Gastrocnemius medialis (tissue), 4 donors: Measurements from ENCODE around the gene HSPB6. TPM values are rescaled to one million over a fixed set of nuclear protein-coding genes. Genes with fewer than 3 reads are reported as not detected.

ENCODE experiments used
- ATAC-seq, 2 donors: fragments of 150-250 bp; one replicate each; pipeline ENCODE4 v1.9.1; 2016
- DNase-seq, 2 donors: peaks; one replicate each; pipeline ENCODE4 v3.0.0-alpha.2; 2019
- H3K27ac ChIP-seq, 4 donors: fragments of 200-600 bp; sonication (generic); 1 replicate in 1 of 4; 2 replicates in 3 of 4; pipeline ENCODE4 v1.5.1; 2016 to 2018; ENCODE audit warnings: mild to moderate bottlenecking in 2 of 4, moderate library complexity in 1 of 4
- H3K27me3 ChIP-seq, 3 donors: fragments of 200-600 bp; sonication (generic) in 2 of 3; 1 replicate in 1 of 3; 2 replicates in 2 of 3; pipeline versions ENCODE4 v1.5.1 to v1.6.0; 2016 to 2019; ENCODE audit warnings: mild to moderate bottlenecking in 1 of 3, moderate library complexity in 1 of 3
- H3K36me3 ChIP-seq, 2 donors: fragments of 200-600 bp; sonication (generic) in 1 of 2; one replicate each; pipeline ENCODE4 v1.5.1; 2017 to 2018
- H3K4me1 ChIP-seq, 2 donors: fragments of 200-600 bp; sonication (generic) in 1 of 2; one replicate each; pipeline ENCODE4 v1.5.1; 2016 to 2017; ENCODE audit warnings: mild to moderate bottlenecking in 2 of 2
- H3K4me3 ChIP-seq, 4 donors: fragments of 200-600 bp; sonication (generic) in 3 of 4; 1 replicate in 1 of 4; 2 replicates in 3 of 4; pipeline ENCODE4 v1.5.1; 2016 to 2019; ENCODE audit warnings: mild to moderate bottlenecking in 2 of 4
- H3K9me3 ChIP-seq, 3 donors: fragments of 200-600 bp; sonication (generic) in 2 of 3; 1 replicate in 1 of 3; 2 replicates in 2 of 3; pipeline ENCODE4 v1.5.1; 2016 to 2019
- CTCF ChIP-seq, 5 experiments: fragments of 450-650 bp in 3 of 5; fragments of 200-600 bp in 2 of 5; sonication (generic) in 2 of 5; IDR thresholded peaks in 4 of 5; conservative IDR thresholded peaks in 1 of 5; 1 replicate in 4 of 5; 2 replicates in 1 of 5; pipeline ENCODE4 v1.5.1; 2016 to 2019; ENCODE audit warnings: antibody characterized with exemption in 5 of 5, mild to moderate bottlenecking in 3 of 5, moderate library complexity in 3 of 5
- POLR2A ChIP-seq, 2 donors: fragments of 450-650 bp; IDR thresholded peaks; one replicate each; pipeline ENCODE4 v1.6.1; 2017; ENCODE audit warnings: antibody characterized with exemption in 2 of 2, mild to moderate bottlenecking in 2 of 2, moderate library complexity in 2 of 2
- in situ Hi-C, 4 donors: fragments of 200-750 bp; cut with MboI; loops; one replicate each; pipeline versions ENCODE4 v1.15.0 to v1.8.0; 2017; ENCODE audit warnings: low sequenced_read_pairs in 4 of 4
- intact Hi-C: fragments of 100-400 bp; cut with DNase I; formaldehyde crosslinking; loops from one replicate; pipeline ENCODE4 v1.15.1; 2023; ENCODE audit warnings: low total_unique reads
- total RNA-seq, 4 donors: library from RNA; depleted of rRNA; stranded (reverse); fragments of >200 nt; gene quantifications; one replicate each; pipeline versions ENCODE4 v1.1.0 to v1.2.3, GENCODE V29; 2016

HSPB6 gene
- total RNA-seq, 4 donors from 2014 or later = 79.8 to 241 (median 139) TPM

- H3K36me3 ChIP-seq = peaks cover 0 to 11% of the 10 kb centered on the region in 2 donors
- no peak overlapping the region for H3K4me3 ChIP-seq
- H3K4me1 ChIP-seq = no peaks in the 10 kb centered on the region
- ATAC-seq (no peak), DNase-seq (no peak)
- in situ Hi-C loops (no loop called here), intact Hi-C loops (no loop called here)
- H3K27ac ChIP-seq = no peak overlapping the region
- TF ChIP-seq POLR2A (IDR thresholded peaks at IDR 0.05) = no peak
- no peak for TF ChIP-seq CTCF (IDR thresholded peaks at IDR 0.05 in 4 of 5, conservative IDR thresholded peaks at IDR 0.05 in 1 of 5)
- H3K9me3 ChIP-seq = no peaks in the 10 kb centered on the region
- H3K27me3 ChIP-seq = no peaks in the 10 kb centered on the region
These were observed 28.5 kb upstream of the HSPB6 start for GRCh38 chr19:35785339-35785627.

- no peaks in the 10 kb centered on the region for H3K27me3 ChIP-seq
- H3K36me3 ChIP-seq = peaks cover 0 to 17% of the 10 kb centered on the region in 2 donors
- DNase-seq (no peak), ATAC-seq (no peak)
- no peak overlapping the region for H3K4me3 ChIP-seq
- no peaks in the 10 kb centered on the region for H3K4me1 ChIP-seq
- in situ Hi-C loops = no loop called here
- H3K27ac ChIP-seq = no peak overlapping the region
- intact Hi-C loops = no loop called here
- TF ChIP-seq POLR2A (IDR thresholded peaks at IDR 0.05) = no peak
- TF ChIP-seq CTCF (IDR thresholded peaks at IDR 0.05 in 4 of 5, conservative IDR thresholded peaks at IDR 0.05 in 1 of 5) = no peak
- no peaks in the 10 kb centered on the region for H3K9me3 ChIP-seq
These were observed 27.9 kb upstream of the HSPB6 start for GRCh38 chr19:35784503-35785338.

GRCh38 chr19:35783469-35784434 lies 26.9 kb upstream of the HSPB6 start:
- in situ Hi-C loops = no loop called here
- peaks cover 0 to 17% of the 10 kb centered on the region in 2 donors for H3K36me3 ChIP-seq
- TF ChIP-seq POLR2A (IDR thresholded peaks at IDR 0.05) (no peak), CTCF (IDR thresholded peaks at IDR 0.05 in 4 of 5, conservative IDR thresholded peaks at IDR 0.05 in 1 of 5) (no peak)
- H3K27me3 ChIP-seq = no peaks in the 10 kb centered on the region
- intact Hi-C loops = no loop called here
- DNase-seq (no peak), ATAC-seq (no peak)
- no peaks in the 10 kb centered on the region for H3K9me3 ChIP-seq
- no peak overlapping the region for H3K4me3 ChIP-seq
- no peaks in the 10 kb centered on the region for H3K4me1 ChIP-seq
- no peak overlapping the region for H3K27ac ChIP-seq

- Histone ChIP-seq H3K27ac (no peak overlapping the region), H3K4me1 (no peaks in the 10 kb centered on the region), H3K36me3 (peaks cover 0 to 17% of the 10 kb centered on the region in 2 donors), H3K27me3 (no peaks in the 10 kb centered on the region), H3K4me3 (no peak overlapping the region), H3K9me3 (no peaks in the 10 kb centered on the region)
- TF ChIP-seq POLR2A (IDR thresholded peaks at IDR 0.05) (no peak), CTCF (IDR thresholded peaks at IDR 0.05 in 4 of 5, conservative IDR thresholded peaks at IDR 0.05 in 1 of 5) (no peak)
- DNase-seq = no peak
- no peak for ATAC-seq
- in situ Hi-C loops = no loop called here
- intact Hi-C loops = no loop called here
These were observed 25.8 kb upstream of the HSPB6 start for GRCh38 chr19:35782589-35782988.
